ENCODE results near the gene DHRSX.
"Not testable (repeated sequence)": the region's sequence is repeated elsewhere in the genome, so short reads cannot be mapped to it uniquely, and the experiment has no call there.

The DHRSX gene

GRCh38 chrX:2301901-2302300 lies 198.9 kb downstream of the DHRSX start:
- no peak for DNase-seq

- DNase-seq = no peak
These were observed 200.9 kb downstream of the DHRSX start for GRCh38 chrX:2299871-2300270.

- DNase-seq = no peak
These were observed 214.0 kb downstream of the DHRSX start for GRCh38 chrX:2286731-2287130.

GRCh38 chrX:2284601-2285000 lies 216.2 kb downstream of the DHRSX start:
- no peak for DNase-seq

- no peak for DNase-seq
These were observed 216.6 kb downstream of the DHRSX start for GRCh38 chrX:2284133-2284532.

GRCh38 chrX:2283111-2283859 lies 217.5 kb downstream of the DHRSX start:
- DNase-seq = no peak

- no peak for DNase-seq
These were observed 218.2 kb downstream of the DHRSX start for GRCh38 chrX:2282490-2283090.

- DNase-seq = no peak
These were observed 228.4 kb downstream of the DHRSX start for GRCh38 chrX:2272337-2272736.

- DNase-seq = not testable (repeated sequence)
These were observed 229.2 kb downstream of the DHRSX start for GRCh38 chrX:2271595-2271994.

- DNase-seq = not testable (repeated sequence)
These were observed 230.0 kb downstream of the DHRSX start for GRCh38 chrX:2270783-2271182.

GRCh38 chrX:2267890-2268289 lies 232.9 kb downstream of the DHRSX start:
- no peak for DNase-seq

- no peak for DNase-seq
These were observed 234.1 kb downstream of the DHRSX start for GRCh38 chrX:2266445-2267349.

GRCh38 chrX:2265658-2266444 lies 234.9 kb downstream of the DHRSX start:
- not testable (repeated sequence) for DNase-seq

GRCh38 chrX:2264179-2265030 lies 236.4 kb downstream of the DHRSX start:
- DNase-seq = no peak

GRCh38 chrX:2263203-2263602 lies 237.6 kb downstream of the DHRSX start:
- no peak for DNase-seq

GRCh38 chrX:2262668-2263055 lies 238.1 kb downstream of the DHRSX start:
- DNase-seq = no peak

- DNase-seq = no peak
These were observed 238.7 kb downstream of the DHRSX start for GRCh38 chrX:2261831-2262667.

- DNase-seq = no peak
These were observed 248.3 kb downstream of the DHRSX start for GRCh38 chrX:2252331-2253065.

GRCh38 chrX:2251211-2251610 lies 249.6 kb downstream of the DHRSX start:
- DNase-seq = no peak

GRCh38 chrX:2243913-2244460 lies 256.8 kb downstream of the DHRSX start:
- DNase-seq = no peak

All from GOT3 (cell line).